Vagina (tissue), 2 donors: ENCODE results near the gene HEPN1. TPM values are rescaled to one million over a fixed set of nuclear protein-coding genes. Genes with fewer than 3 reads are reported as not detected.

ENCODE experiments used
- DNase-seq, 2 donors: peaks; one replicate each; pipeline ENCODE4 v3.0.0-alpha.2; 2017; ENCODE audit errors: extremely low spot score in 2 of 2
- H3K27ac ChIP-seq: fragments of 200-600 bp; sonication (generic); one replicate; pipeline ENCODE4 v1.5.1; 2019
- H3K27me3 ChIP-seq: fragments of 200-600 bp; sonication (generic); one replicate; pipeline ENCODE4 v1.5.1; 2019
- H3K36me3 ChIP-seq, 2 donors: fragments of 200-600 bp; sonication (generic); one replicate each; pipeline ENCODE4 v1.5.1; 2017 to 2019
- H3K4me1 ChIP-seq: fragments of 200-600 bp; sonication (generic); one replicate; pipeline ENCODE4 v1.5.1; 2019
- H3K4me3 ChIP-seq, 2 donors: fragments of 200-600 bp; sonication (generic); 1 replicate in 1 of 2; 2 replicates in 1 of 2; pipeline ENCODE4 v1.5.1; 2016 to 2019
- H3K9me3 ChIP-seq: fragments of 200-600 bp; sonication (generic); one replicate; pipeline ENCODE4 v1.5.1; 2019
- CTCF ChIP-seq, 3 experiments: fragments of 450-650 bp in 2 of 3; fragments of 200-600 bp in 1 of 3; sonication (generic) in 1 of 3; IDR thresholded peaks; one replicate each; pipeline ENCODE4 v1.5.1; 2017 to 2019; ENCODE audit warnings: antibody characterized with exemption in 3 of 3, mild to moderate bottlenecking in 2 of 3, moderate library complexity in 2 of 3
- POLR2A ChIP-seq, 2 donors: fragments of 450-650 bp; IDR thresholded peaks; one replicate each; pipeline ENCODE4 v1.6.1; 2017; ENCODE audit warnings: antibody characterized with exemption in 2 of 2, mild to moderate bottlenecking in 2 of 2, moderate library complexity in 2 of 2
- POLR2AphosphoS5 ChIP-seq, 2 donors: sonication (generic); formaldehyde crosslinking; IDR thresholded peaks; one replicate each; pipeline ENCODE4 v1.9.0; 2017; ENCODE audit warnings: antibody characterized with exemption in 2 of 2, mild to moderate bottlenecking in 2 of 2, low read depth in 1 of 2; ENCODE audit not compliant: insufficient read depth in 1 of 2
- intact Hi-C: fragments of 100-400 bp; cut with DNase I; formaldehyde crosslinking; loops from one replicate; pipeline ENCODE4 v1.15.1; 2023
- total RNA-seq: library from RNA; depleted of rRNA; stranded (reverse); fragments of >200 nt; gene quantifications from one replicate; pipeline ENCODE4 v1.2.3, GENCODE V29; 2016

The HEPN1 gene
- total RNA-seq, 1 donor from 2014 or later, result not detected

GRCh38 chr11:124875943-124876817, 42.9 kb upstream of the HEPN1 start:
- Histone ChIP-seq H3K4me3 (peak overlapping the region; percentile 55 to 68), H3K4me1 (peaks cover 21% of the 10 kb centered on the region), H3K9me3 (no peaks in the 10 kb centered on the region), H3K36me3 (no peaks in the 10 kb centered on the region), H3K27me3 (no peaks in the 10 kb centered on the region), H3K27ac (peak overlapping the region; percentile 72)
- TF ChIP-seq CTCF (IDR thresholded peaks at IDR 0.05) (peak; percentile 47 to 88 (median 58)), POLR2AphosphoS5 (IDR thresholded peaks at IDR 0.05; ENCODE audit: insufficient read depth in 1 of 2, low read depth in 1 of 2) (peak; percentile 12 to 83), POLR2A (IDR thresholded peaks at IDR 0.05) (peak in 1 of 2 donors; percentile 7)
- DNase-seq, result no peak
- intact Hi-C loops, result loop anchor here (5.0 kb wide), 1 partner anchor 76 kb away; the partner anchor contains the start of gene CCDC15

- DNase-seq, result no peak
- intact Hi-C loops, result loop anchor here (5.0 kb wide), 1 partner anchor 75 kb away; the partner anchor contains the start of gene CCDC15
- H3K9me3 ChIP-seq, result no peaks in the 10 kb centered on the region
- peak overlapping the region; percentile 55 to 68 for H3K4me3 ChIP-seq
- TF ChIP-seq POLR2A (IDR thresholded peaks at IDR 0.05) (no peak), POLR2AphosphoS5 (IDR thresholded peaks at IDR 0.05; ENCODE audit: insufficient read depth in 1 of 2, low read depth in 1 of 2) (no peak), CTCF (IDR thresholded peaks at IDR 0.05) (no peak)
- no peaks in the 10 kb centered on the region for H3K27me3 ChIP-seq
- no peaks in the 10 kb centered on the region for H3K36me3 ChIP-seq
- H3K4me1 ChIP-seq, result peaks cover 21% of the 10 kb centered on the region
- H3K27ac ChIP-seq, result peak overlapping the region; percentile 72
These were observed 42.0 kb upstream of the HEPN1 start for GRCh38 chr11:124876818-124877630.

- peaks cover 21% of the 10 kb centered on the region for H3K4me1 ChIP-seq
- no peak for DNase-seq
These were observed 41.5 kb upstream of the HEPN1 start for GRCh38 chr11:124877631-124877909.

GRCh38 chr11:124877910-124878758, 40.9 kb upstream of the HEPN1 start:
- Histone ChIP-seq H3K4me3 (no peak overlapping the region), H3K27ac (no peak overlapping the region), H3K36me3 (no peaks in the 10 kb centered on the region), H3K9me3 (no peaks in the 10 kb centered on the region), H3K27me3 (no peaks in the 10 kb centered on the region), H3K4me1 (peaks cover 21% of the 10 kb centered on the region)
- intact Hi-C loops, result loop anchor here (5.0 kb wide), 1 partner anchor 74 kb away; the partner anchor contains the start of gene CCDC15
- TF ChIP-seq POLR2A (IDR thresholded peaks at IDR 0.05) (no peak), CTCF (IDR thresholded peaks at IDR 0.05) (no peak), POLR2AphosphoS5 (IDR thresholded peaks at IDR 0.05; ENCODE audit: insufficient read depth in 1 of 2, low read depth in 1 of 2) (no peak)
- DNase-seq, result no peak

More at GRCh38 chr11:124877631-124877909, 41.5 kb upstream of the HEPN1 start:
- Histone ChIP-seq H3K36me3 (no peaks in the 10 kb centered on the region), H3K4me3 (peak overlapping the region; percentile 55 to 68), H3K27me3 (no peaks in the 10 kb centered on the region), H3K27ac (no peak overlapping the region), H3K9me3 (no peaks in the 10 kb centered on the region)
- intact Hi-C loops, result loop anchor here (5.0 kb wide), 1 partner anchor 75 kb away; the partner anchor contains the start of gene CCDC15
- TF ChIP-seq POLR2AphosphoS5 (IDR thresholded peaks at IDR 0.05; ENCODE audit: insufficient read depth in 1 of 2, low read depth in 1 of 2) (no peak), CTCF (IDR thresholded peaks at IDR 0.05) (no peak), POLR2A (IDR thresholded peaks at IDR 0.05) (no peak)
